GM18499 (cell line): ENCODE results near the gene MGAT1.
A peak's percentile ranks its signal among the peaks of the same experiment; 100 is the strongest.
"Not testable (repeated sequence)": the region's sequence is repeated elsewhere in the genome, so short reads cannot be mapped to it uniquely, and the experiment has no call there.

Experiments
- ATAC-seq: cut with Tn5 transposase; IDR thresholded peaks from one replicate; pipeline ENCODE4 v1.9.1; 2021; ENCODE audit warnings: moderate number of reproducible peaks; ENCODE audit not compliant: insufficient read depth, unreplicated experiment

MGAT1 gene

GRCh38 chr5:180802325-180803180 lies at the start of gene MGAT1:
TSS of gene MGAT1 (minus strand) at chr5:180802806. CDS start at chr5:180792971, 9,835 bp downstream.
- no peak for ATAC-seq

GRCh38 chr5:180850434-180851078 lies 48.0 kb upstream of the MGAT1 start:
- ATAC-seq: no peak

GRCh38 chr5:180849827-180850226 lies 47.2 kb upstream of the MGAT1 start:
- ATAC-seq: no peak

- no peak for ATAC-seq
These were observed 46.3 kb upstream of the MGAT1 start for GRCh38 chr5:180848878-180849277.

GRCh38 chr5:180848265-180848664 lies 45.7 kb upstream of the MGAT1 start:
- ATAC-seq: no peak

- ATAC-seq: no peak
These were observed 44.4 kb upstream of the MGAT1 start for GRCh38 chr5:180847026-180847425.

GRCh38 chr5:180844858-180845257 lies 42.3 kb upstream of the MGAT1 start:
- ATAC-seq: no peak

GRCh38 chr5:180844432-180844831 lies 41.8 kb upstream of the MGAT1 start:
- ATAC-seq: no peak

GRCh38 chr5:180839935-180840334 lies 37.3 kb upstream of the MGAT1 start:
- ATAC-seq: no peak

GRCh38 chr5:180839227-180839626 lies 36.6 kb upstream of the MGAT1 start:
- ATAC-seq: no peak

- no peak for ATAC-seq
These were observed 34.9 kb upstream of the MGAT1 start for GRCh38 chr5:180837478-180837877.

GRCh38 chr5:180832638-180833068 lies 30.0 kb upstream of the MGAT1 start:
- ATAC-seq: no peak

GRCh38 chr5:180831139-180832093 lies 28.8 kb upstream of the MGAT1 start:
- peak; percentile 40 for ATAC-seq

GRCh38 chr5:180830253-180831138 lies 27.9 kb upstream of the MGAT1 start:
- ATAC-seq: no peak

GRCh38 chr5:180829726-180830125 lies 27.1 kb upstream of the MGAT1 start:
- no peak for ATAC-seq

GRCh38 chr5:180828756-180829531 lies 26.3 kb upstream of the MGAT1 start:
- not testable (repeated sequence) for ATAC-seq

- not testable (repeated sequence) for ATAC-seq
These were observed 24.8 kb upstream of the MGAT1 start for GRCh38 chr5:180827374-180827773.

- ATAC-seq: no peak
These were observed 23.3 kb upstream of the MGAT1 start for GRCh38 chr5:180825768-180826525.
